ENCODE measurements around the gene ARHGEF2. TPM values are rescaled to one million over a fixed set of nuclear protein-coding genes. Genes with fewer than 3 reads are reported as not detected.

Gene ARHGEF2
- total and polyA plus RNA-seq, 2 donors, result 42.3 to 58.5 TPM

- WGBS, result 98% methylated on average over 12 of the region's 12 CpGs
- Histone ChIP-seq H3K4me3 (ENCODE audit: low read length in 2 of 2) (no peak overlapping the region), H3K36me3 (ENCODE audit: control insufficient read depth in 2 of 2, insufficient read depth in 2 of 2, low read length in 1 of 2) (peaks cover 84 to 97% of the 10 kb centered on the region in 2 donors), H3K27me3 (ENCODE audit: control insufficient read depth in 2 of 2, insufficient read depth in 1 of 2, low read length in 1 of 2) (no peaks in the 10 kb centered on the region), H3K4me1 (ENCODE audit: control insufficient read depth in 2 of 2, insufficient read depth in 2 of 2, low read length in 2 of 2) (no peaks in the 10 kb centered on the region), H3K9me3 (ENCODE audit: control insufficient read depth in 2 of 2, insufficient read depth in 1 of 2, low read length in 1 of 2) (peaks cover 0 to under 1% of the 10 kb centered on the region in 2 donors), H3K27ac (ENCODE audit: low read depth in 1 of 2, low read length in 1 of 2) (no peak overlapping the region)
- DNase-seq (ENCODE audit: low read depth in 6 of 9, low spot score in 9 of 9), result no peak
Observed at GRCh38 chr1:155957411-155957915, 20.9 kb downstream of the ARHGEF2 start.

DNA sequence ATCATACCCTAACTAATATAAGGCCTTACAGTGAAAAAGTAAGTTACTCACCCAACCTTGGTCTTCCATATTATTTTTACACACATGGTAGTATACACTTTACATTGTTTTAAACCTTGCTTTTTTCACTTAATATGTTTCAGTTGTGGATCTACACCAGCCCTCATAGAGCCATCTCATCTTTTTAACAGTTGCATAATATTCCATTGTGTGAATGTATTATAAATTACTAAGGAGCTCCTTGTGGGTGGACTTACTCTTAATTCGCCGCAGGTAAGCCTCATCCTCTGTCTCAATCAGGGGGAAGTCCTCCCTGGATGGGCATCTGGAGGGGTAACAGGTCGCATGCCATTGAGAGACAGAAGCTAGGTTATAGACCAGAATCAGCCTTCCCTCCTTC is 23.7 kb downstream of the ARHGEF2 start:
- no peaks in the 10 kb centered on the region for H3K9me3 ChIP-seq (ENCODE audit: control insufficient read depth in 2 of 2, insufficient read depth in 1 of 2, low read length in 1 of 2)
- no peak overlapping the region for H3K4me3 ChIP-seq (ENCODE audit: low read length in 2 of 2)
- DNase-seq (ENCODE audit: low read depth in 6 of 9, low spot score in 9 of 9), result no peak
- H3K27me3 ChIP-seq (ENCODE audit: control insufficient read depth in 2 of 2, insufficient read depth in 1 of 2, low read length in 1 of 2), result no peaks in the 10 kb centered on the region
- no peak overlapping the region for H3K27ac ChIP-seq (ENCODE audit: low read depth in 1 of 2, low read length in 1 of 2)
- peaks cover 84 to 97% of the 10 kb centered on the region in 2 donors for H3K36me3 ChIP-seq (ENCODE audit: control insufficient read depth in 2 of 2, insufficient read depth in 2 of 2, low read length in 1 of 2)
- WGBS, result 100% methylated on average over 3 of the region's 3 CpGs
- H3K4me1 ChIP-seq (ENCODE audit: control insufficient read depth in 2 of 2, insufficient read depth in 2 of 2, low read length in 2 of 2), result no peaks in the 10 kb centered on the region

GRCh38 chr1:155952505-155952890 is 25.8 kb downstream of the ARHGEF2 start:
- Histone ChIP-seq H3K9me3 (ENCODE audit: control insufficient read depth in 2 of 2, insufficient read depth in 1 of 2, low read length in 1 of 2) (no peaks in the 10 kb centered on the region), H3K4me1 (ENCODE audit: control insufficient read depth in 2 of 2, insufficient read depth in 2 of 2, low read length in 2 of 2) (peaks cover 0 to 1% of the 10 kb centered on the region in 2 donors), H3K36me3 (ENCODE audit: control insufficient read depth in 2 of 2, insufficient read depth in 2 of 2, low read length in 1 of 2) (peaks cover 83 to 92% of the 10 kb centered on the region in 2 donors), H3K27me3 (ENCODE audit: control insufficient read depth in 2 of 2, insufficient read depth in 1 of 2, low read length in 1 of 2) (no peaks in the 10 kb centered on the region), H3K4me3 (ENCODE audit: low read length in 2 of 2) (no peak overlapping the region), H3K27ac (ENCODE audit: low read depth in 1 of 2, low read length in 1 of 2) (no peak overlapping the region)
- 97% methylated on average over 13 of the region's 13 CpGs for WGBS
- no peak for DNase-seq (ENCODE audit: low read depth in 6 of 9, low spot score in 9 of 9)

DNA sequence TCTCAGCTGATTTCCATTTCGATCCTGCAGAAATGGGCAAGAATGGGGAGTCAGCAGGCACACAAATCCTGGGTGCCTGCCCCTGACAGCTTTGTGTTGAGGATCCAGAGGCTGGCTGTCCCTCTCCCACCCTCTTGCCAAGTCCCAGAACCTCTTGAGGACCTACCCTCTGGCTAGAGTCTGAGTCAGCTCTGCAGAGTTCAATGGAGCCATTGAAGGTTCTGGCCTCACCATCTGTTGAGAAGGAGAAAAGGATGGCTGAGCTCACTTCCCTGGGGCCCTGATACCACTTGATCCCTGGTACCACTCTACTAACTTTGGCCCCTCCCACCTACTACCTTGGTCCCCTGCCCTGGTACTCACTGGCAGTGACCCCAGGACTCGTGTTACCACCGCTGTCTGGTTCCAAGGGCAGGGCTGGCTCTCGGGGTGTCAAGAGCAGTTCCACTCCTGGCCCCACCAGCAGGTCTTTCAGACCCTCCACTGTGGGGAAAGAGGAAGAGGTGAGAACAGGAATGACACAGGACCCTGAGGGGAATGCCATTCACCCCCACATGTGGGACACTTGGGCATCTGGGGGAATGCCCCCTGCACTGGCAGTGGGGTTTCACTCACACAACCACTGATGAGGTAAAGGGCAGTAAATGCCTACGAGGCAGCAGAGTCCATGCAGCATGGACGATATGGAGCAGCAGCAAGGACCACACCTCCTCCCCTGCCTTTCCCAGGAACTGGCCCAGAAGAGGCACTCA is 26.4 kb downstream of the ARHGEF2 start:
- no peak overlapping the region for H3K27ac ChIP-seq (ENCODE audit: low read depth in 1 of 2, low read length in 1 of 2)
- no peaks in the 10 kb centered on the region for H3K27me3 ChIP-seq (ENCODE audit: control insufficient read depth in 2 of 2, insufficient read depth in 1 of 2, low read length in 1 of 2)
- H3K4me1 ChIP-seq (ENCODE audit: control insufficient read depth in 2 of 2, insufficient read depth in 2 of 2, low read length in 2 of 2), result peaks cover under 1 to 7% of the 10 kb centered on the region in 2 donors
- peaks cover 83 to 92% of the 10 kb centered on the region in 2 donors for H3K36me3 ChIP-seq (ENCODE audit: control insufficient read depth in 2 of 2, insufficient read depth in 2 of 2, low read length in 1 of 2)
- H3K9me3 ChIP-seq (ENCODE audit: control insufficient read depth in 2 of 2, insufficient read depth in 1 of 2, low read length in 1 of 2), result no peaks in the 10 kb centered on the region
- no peak overlapping the region for H3K4me3 ChIP-seq (ENCODE audit: low read length in 2 of 2)
- DNase-seq (ENCODE audit: low read depth in 6 of 9, low spot score in 9 of 9), result no peak
- WGBS, result 98% methylated on average over 6 of the region's 6 CpGs

- DNase-seq (ENCODE audit: low read depth in 6 of 9, low spot score in 9 of 9), result no peak
- no peaks in the 10 kb centered on the region for H3K27me3 ChIP-seq (ENCODE audit: control insufficient read depth in 2 of 2, insufficient read depth in 1 of 2, low read length in 1 of 2)
- WGBS, result 98% methylated on average over 27 of the region's 27 CpGs
Observed at GRCh38 chr1:155950829-155951228, 27.5 kb downstream of the ARHGEF2 start.

GRCh38 chr1:155947741-155948140 is 30.6 kb downstream of the ARHGEF2 start:
- H3K36me3 ChIP-seq (ENCODE audit: control insufficient read depth in 2 of 2, insufficient read depth in 2 of 2, low read length in 1 of 2), result peaks cover 65 to 68% of the 10 kb centered on the region in 2 donors
- H3K4me1 ChIP-seq (ENCODE audit: control insufficient read depth in 2 of 2, insufficient read depth in 2 of 2, low read length in 2 of 2), result peaks cover 7 to 37% of the 10 kb centered on the region in 2 donors
- 97% methylated on average over 8 of the region's 8 CpGs for WGBS
- no peaks in the 10 kb centered on the region for H3K9me3 ChIP-seq (ENCODE audit: control insufficient read depth in 2 of 2, insufficient read depth in 1 of 2, low read length in 1 of 2)
- no peak overlapping the region for H3K4me3 ChIP-seq (ENCODE audit: low read length in 2 of 2)
- H3K27ac ChIP-seq (ENCODE audit: low read depth in 1 of 2, low read length in 1 of 2), result no peak overlapping the region
- DNase-seq (ENCODE audit: low read depth in 6 of 9, low spot score in 9 of 9), result no peak
- H3K27me3 ChIP-seq (ENCODE audit: control insufficient read depth in 2 of 2, insufficient read depth in 1 of 2, low read length in 1 of 2), result no peaks in the 10 kb centered on the region

More at GRCh38 chr1:155950829-155951228, 27.5 kb downstream of the ARHGEF2 start:
- Histone ChIP-seq H3K4me3 (ENCODE audit: low read length in 2 of 2) (no peak overlapping the region), H3K4me1 (ENCODE audit: control insufficient read depth in 2 of 2, insufficient read depth in 2 of 2, low read length in 2 of 2) (peaks cover 7 to 18% of the 10 kb centered on the region in 2 donors), H3K36me3 (ENCODE audit: control insufficient read depth in 2 of 2, insufficient read depth in 2 of 2, low read length in 1 of 2) (peaks cover 87 to 94% of the 10 kb centered on the region in 2 donors), H3K27ac (ENCODE audit: low read depth in 1 of 2, low read length in 1 of 2) (no peak overlapping the region), H3K9me3 (ENCODE audit: control insufficient read depth in 2 of 2, insufficient read depth in 1 of 2, low read length in 1 of 2) (no peaks in the 10 kb centered on the region)

- H3K27ac ChIP-seq (ENCODE audit: low read depth in 1 of 2, low read length in 1 of 2), result peak overlapping the region; percentile 31 to 80
- peaks cover 61 to 63% of the 10 kb centered on the region in 2 donors for H3K36me3 ChIP-seq (ENCODE audit: control insufficient read depth in 2 of 2, insufficient read depth in 2 of 2, low read length in 1 of 2)
Observed at GRCh38 chr1:155947292-155947691, 31.1 kb downstream of the ARHGEF2 start.

DNA sequence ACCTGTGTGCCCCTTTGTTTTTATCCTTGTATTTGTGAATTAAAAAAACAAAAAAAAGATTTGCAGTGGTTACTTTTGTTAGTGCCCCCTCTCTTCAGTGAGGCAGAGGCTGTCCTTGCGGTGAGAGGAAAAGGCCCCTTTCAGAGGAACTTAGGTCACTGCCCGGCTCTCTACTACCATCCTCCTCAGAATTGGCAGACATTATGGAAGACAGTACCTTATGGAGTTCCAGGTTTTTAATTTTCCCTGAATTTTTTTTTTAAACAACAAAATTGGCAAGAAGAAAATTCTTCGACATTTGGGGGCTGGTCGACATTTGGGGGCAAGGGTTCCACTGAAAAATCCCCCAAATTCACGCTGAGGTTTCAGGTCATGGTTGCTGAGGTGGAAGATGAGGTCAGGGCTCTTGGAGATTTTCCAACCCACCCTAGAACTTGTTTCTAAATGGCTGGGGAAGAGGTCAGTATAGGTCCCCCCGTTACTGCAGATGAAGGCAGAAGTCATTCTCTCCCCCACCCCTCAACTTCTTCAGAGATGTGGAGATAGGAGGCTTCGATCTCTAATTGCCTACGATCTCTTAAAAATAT is 31.6 kb downstream of the ARHGEF2 start:
- H3K9me3 ChIP-seq (ENCODE audit: control insufficient read depth in 2 of 2, insufficient read depth in 1 of 2, low read length in 1 of 2), result no peaks in the 10 kb centered on the region
- H3K27ac ChIP-seq (ENCODE audit: low read depth in 1 of 2, low read length in 1 of 2), result peak overlapping the region; percentile 60 to 80
- H3K4me3 ChIP-seq (ENCODE audit: low read length in 2 of 2), result no peak overlapping the region
- peaks cover 7 to 45% of the 10 kb centered on the region in 2 donors for H3K4me1 ChIP-seq (ENCODE audit: control insufficient read depth in 2 of 2, insufficient read depth in 2 of 2, low read length in 2 of 2)
- H3K36me3 ChIP-seq (ENCODE audit: control insufficient read depth in 2 of 2, insufficient read depth in 2 of 2, low read length in 1 of 2), result peaks cover 55 to 58% of the 10 kb centered on the region in 2 donors
- WGBS, result 92% methylated on average over 8 of the region's 8 CpGs
- H3K27me3 ChIP-seq (ENCODE audit: control insufficient read depth in 2 of 2, insufficient read depth in 1 of 2, low read length in 1 of 2), result no peaks in the 10 kb centered on the region
- no peak for DNase-seq (ENCODE audit: low read depth in 6 of 9, low spot score in 9 of 9)

More at GRCh38 chr1:155947292-155947691, 31.1 kb downstream of the ARHGEF2 start:
- DNase-seq (ENCODE audit: low read depth in 6 of 9, low spot score in 9 of 9), result no peak
- Histone ChIP-seq H3K4me1 (ENCODE audit: control insufficient read depth in 2 of 2, insufficient read depth in 2 of 2, low read length in 2 of 2) (peaks cover 7 to 40% of the 10 kb centered on the region in 2 donors), H3K9me3 (ENCODE audit: control insufficient read depth in 2 of 2, insufficient read depth in 1 of 2, low read length in 1 of 2) (no peaks in the 10 kb centered on the region), H3K4me3 (ENCODE audit: low read length in 2 of 2) (no peak overlapping the region), H3K27me3 (ENCODE audit: control insufficient read depth in 2 of 2, insufficient read depth in 1 of 2, low read length in 1 of 2) (no peaks in the 10 kb centered on the region)
- WGBS, result 91% methylated on average over 4 of the region's 4 CpGs

DNA sequence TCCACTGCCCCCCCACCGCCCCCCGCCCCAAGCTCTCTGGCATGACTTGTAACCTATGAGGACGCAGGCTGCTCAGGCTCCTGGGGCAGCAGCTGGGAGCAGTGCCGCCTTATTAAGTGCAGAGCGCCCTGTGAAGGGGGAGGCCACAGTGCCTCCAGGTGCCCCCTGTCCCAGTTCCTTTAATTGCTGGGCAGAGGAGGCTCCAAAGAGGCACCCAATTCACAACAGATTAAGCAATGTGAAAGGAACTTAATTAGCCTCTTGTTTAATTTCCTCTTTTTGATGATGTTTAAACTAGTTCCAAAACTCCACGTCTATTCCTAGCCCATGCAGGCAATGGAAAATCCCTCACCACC is 33.9 kb downstream of the ARHGEF2 start:
- no peak for DNase-seq (ENCODE audit: low read depth in 6 of 9, low spot score in 9 of 9)

More for the DNA sequence above, 33.9 kb downstream of the ARHGEF2 start:
- Histone ChIP-seq H3K27me3 (ENCODE audit: control insufficient read depth in 2 of 2, insufficient read depth in 1 of 2, low read length in 1 of 2) (no peaks in the 10 kb centered on the region), H3K27ac (ENCODE audit: low read depth in 1 of 2, low read length in 1 of 2) (peak overlapping the region; percentile 3 to 5), H3K36me3 (ENCODE audit: control insufficient read depth in 2 of 2, insufficient read depth in 2 of 2, low read length in 1 of 2) (peaks cover 32 to 37% of the 10 kb centered on the region in 2 donors), H3K4me3 (ENCODE audit: low read length in 2 of 2) (no peak overlapping the region), H3K4me1 (ENCODE audit: control insufficient read depth in 2 of 2, insufficient read depth in 2 of 2, low read length in 2 of 2) (peaks cover 7 to 63% of the 10 kb centered on the region in 2 donors), H3K9me3 (ENCODE audit: control insufficient read depth in 2 of 2, insufficient read depth in 1 of 2, low read length in 1 of 2) (no peaks in the 10 kb centered on the region)
- WGBS, result 80% methylated on average over 6 of the region's 6 CpGs
